Activated gamma-delta T cell treated with anti-CD3 and anti-CD28 coated beads, Interleukin-2, amount 50 U/mL, for 16 hours (primary cell): ENCODE measurements around the gene BCKDHB.
A peak's percentile ranks its signal among the peaks of the same experiment; 100 is the strongest.

ENCODE experiments used
- DNase-seq: peaks from one replicate; pipeline ENCODE4 v3.0.0-alpha.2; 2020; ENCODE audit warnings: low read depth

BCKDHB gene

GRCh38 chr6:80331522-80331921 is 225.1 kb downstream of the BCKDHB start:
- no peak for DNase-seq

DNA sequence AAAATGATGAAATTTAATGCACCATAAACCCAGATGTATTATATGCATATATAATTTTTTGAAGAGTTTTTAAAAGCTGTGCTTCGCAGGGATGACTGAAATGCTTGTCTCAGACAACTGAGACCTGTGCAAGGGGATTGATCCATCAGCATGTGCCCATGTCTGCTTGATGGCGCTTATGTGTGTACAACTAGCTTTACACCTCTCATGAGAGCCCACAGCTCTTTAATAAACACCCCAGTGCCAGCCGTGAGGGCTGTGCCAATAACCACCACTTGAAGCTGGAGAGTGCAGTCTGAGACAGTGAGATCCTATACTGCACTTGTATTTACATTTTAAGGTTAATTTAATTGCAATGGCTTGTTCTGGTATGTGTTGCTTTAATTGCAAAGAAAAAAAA is 225.5 kb downstream of the BCKDHB start:
- DNase-seq, result no peak

DNA sequence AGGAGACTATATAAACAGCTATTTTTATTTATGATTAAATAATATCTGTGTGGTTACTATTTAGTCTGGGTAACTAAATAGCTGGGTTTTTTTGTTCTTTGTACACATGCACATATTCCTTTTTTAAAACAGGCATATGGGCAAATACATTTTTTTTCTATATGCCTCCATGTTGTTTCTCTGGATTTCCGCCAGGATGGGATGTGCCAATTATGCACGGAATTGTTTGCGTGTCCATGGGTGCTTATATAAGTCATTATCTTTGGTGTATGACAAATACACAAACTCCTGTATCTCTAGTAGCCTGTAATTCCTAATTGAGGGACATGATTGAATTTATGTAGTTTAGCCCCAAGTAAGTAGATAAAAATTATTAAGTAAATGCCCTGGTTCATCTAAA is 226.9 kb downstream of the BCKDHB start:
- DNase-seq, result no peak

DNA sequence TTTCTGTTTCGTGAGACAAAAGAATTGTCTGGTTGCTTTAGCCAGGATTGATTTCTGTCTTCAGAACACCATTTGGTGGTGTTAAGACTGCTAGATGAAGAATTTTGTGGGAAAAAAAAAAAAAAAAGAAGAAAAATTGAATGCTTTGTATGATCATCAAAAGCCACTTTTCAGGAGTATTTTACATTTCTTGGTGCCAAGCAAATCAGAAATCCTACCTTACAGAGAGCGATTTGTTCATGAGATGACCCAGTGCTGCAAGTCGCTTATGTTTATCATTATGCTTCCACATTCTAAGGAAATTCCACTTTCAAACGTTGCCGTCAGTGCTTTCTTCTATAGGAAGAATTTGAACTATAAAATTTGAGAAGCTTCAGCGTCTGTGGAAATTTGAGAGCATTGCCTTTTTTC is 228.7 kb downstream of the BCKDHB start:
- DNase-seq, result no peak

DNA sequence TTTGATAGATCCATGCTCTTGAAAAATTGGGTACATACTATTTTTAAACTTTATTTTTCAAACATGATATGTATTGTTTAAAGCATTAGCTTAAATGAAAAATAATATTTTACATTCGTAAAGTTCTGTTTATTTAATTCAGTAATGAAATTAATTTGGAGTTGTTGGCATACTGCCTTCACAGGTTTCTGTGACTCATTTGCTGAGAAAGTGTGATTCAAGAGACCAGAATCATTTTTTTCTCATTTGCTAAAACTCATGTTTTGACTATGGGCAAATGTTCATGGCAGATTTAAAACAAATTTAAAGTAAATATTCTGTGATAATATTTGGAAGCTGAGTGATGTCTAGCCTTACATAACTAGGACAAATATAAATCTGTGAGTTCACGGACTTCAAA is 230.4 kb downstream of the BCKDHB start:
- DNase-seq, result no peak

GRCh38 chr6:80338201-80338836 is 231.8 kb downstream of the BCKDHB start:
- DNase-seq, result peak; percentile 25

- DNase-seq, result no peak
Observed at GRCh38 chr6:80339421-80339820, 232.9 kb downstream of the BCKDHB start.

- DNase-seq, result no peak
Observed at GRCh38 chr6:80340280-80340679, 233.8 kb downstream of the BCKDHB start.

DNA sequence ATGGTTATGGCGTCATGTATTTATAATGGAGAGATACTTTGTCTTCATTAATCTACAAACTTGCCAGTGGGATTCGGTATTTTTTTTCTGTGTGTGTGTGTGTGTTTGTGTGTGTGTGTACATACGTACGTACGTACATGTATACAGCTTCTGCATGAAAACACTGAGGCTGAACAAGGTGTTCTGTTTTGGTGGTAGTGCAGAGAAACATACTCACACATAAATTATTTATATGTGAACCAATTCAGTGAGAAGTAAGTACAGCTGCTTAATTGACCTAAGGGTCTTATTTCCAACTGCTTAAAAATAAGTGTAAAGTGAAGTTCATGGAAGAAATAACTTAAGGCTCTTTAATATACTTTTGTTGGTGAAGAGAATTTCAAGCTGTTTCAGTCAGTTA is 234.2 kb downstream of the BCKDHB start:
- DNase-seq, result no peak

DNA sequence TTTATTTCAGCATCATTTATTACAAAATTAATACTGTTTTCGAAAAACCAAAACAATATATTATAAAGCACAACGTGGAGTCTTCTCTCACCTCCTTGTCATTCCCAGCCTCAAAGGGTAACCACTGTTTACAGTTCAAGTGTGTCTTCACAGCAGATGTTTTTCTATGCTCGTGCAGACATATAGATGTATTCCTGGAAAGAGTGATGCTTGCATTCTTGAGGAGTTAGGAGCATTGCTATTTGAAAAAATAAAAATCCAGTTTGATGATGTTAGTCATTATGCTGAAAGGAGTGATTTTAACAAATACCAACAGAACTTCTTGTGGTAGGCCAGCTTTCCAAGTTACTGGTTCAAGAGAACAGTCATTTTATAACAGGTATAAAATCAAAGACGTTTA is 234.9 kb downstream of the BCKDHB start:
- no peak for DNase-seq

GRCh38 chr6:80343511-80343910 is 237.0 kb downstream of the BCKDHB start:
- DNase-seq, result no peak

DNA sequence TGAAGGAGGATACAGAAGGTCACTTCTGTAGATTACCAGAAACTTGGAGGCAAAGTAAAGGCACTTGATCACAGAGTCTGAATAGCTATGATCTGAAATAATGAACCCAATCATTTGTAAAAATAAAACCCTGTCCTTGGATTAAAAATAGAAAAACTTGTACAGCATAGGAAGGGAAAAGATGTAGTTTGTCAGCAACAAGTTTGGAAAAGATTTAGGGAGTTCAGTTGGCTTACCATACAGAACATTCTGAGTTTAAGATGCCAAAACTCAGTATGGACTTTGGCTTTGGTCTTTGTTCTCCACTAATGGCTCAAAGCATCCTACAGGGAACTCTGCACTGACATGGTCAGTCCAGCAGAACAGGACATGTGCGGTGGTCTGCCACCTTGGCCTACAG is 240.6 kb downstream of the BCKDHB start:
- DNase-seq, result no peak

GRCh38 chr6:80348263-80348662 is 241.8 kb downstream of the BCKDHB start:
- DNase-seq, result no peak

DNA sequence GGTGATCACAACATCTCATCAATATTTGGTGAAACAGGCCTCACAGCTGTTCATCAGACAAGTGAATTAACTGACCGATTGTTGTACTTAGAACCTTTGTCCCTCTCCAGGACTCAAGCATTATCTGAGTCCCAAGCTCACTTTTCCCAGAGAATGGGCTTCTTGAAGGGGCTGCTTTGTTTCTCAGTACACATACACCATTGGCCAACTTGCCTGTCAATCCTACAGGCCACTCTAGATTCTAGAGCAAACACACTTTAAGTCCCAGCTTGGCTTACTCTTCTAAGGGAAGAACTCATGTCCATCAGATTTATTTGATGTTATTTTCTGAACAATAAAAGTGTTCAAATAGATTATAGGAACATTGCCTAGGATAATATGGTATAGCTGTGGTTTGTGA is 249.5 kb downstream of the BCKDHB start:
- DNase-seq, result no peak

DNA sequence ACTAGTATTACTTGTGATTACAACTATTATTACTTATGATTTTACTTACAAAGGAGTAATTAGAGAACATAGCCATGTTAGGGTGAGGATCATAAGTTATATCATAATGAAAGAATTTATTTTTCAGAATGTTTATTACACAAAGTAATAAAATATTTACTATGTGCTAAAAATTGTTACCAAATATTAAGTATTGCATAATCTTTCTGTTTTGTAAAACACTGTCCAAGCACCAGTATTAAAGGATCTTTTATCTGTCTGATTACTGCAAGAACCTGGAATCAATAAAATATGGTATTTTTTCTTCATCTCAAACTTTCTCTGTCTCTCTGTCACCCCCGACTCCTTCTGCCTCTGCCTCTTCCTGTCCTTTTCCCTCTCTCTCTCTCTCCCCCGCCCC is 250.1 kb downstream of the BCKDHB start:
- no peak for DNase-seq

DNA sequence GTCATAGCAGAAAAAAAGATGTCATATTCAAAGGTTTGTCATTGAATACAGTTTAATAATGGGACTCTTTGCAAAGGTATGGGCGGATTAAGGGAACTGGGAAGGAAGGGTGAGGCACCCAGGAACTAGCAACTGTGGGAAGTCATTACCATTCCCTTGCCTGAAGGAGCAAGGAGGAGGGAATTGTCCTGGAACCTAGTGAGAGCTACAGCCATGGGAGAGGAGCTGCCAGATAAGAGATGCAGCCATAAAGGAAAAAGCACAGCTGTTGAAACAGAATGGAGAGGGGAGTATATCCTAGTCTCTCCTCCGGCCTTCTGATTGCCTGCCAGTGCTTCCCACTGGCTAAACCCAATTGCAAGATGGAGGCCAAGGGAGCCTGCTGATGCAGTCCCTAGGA is 250.6 kb downstream of the BCKDHB start:
- no peak for DNase-seq

DNA sequence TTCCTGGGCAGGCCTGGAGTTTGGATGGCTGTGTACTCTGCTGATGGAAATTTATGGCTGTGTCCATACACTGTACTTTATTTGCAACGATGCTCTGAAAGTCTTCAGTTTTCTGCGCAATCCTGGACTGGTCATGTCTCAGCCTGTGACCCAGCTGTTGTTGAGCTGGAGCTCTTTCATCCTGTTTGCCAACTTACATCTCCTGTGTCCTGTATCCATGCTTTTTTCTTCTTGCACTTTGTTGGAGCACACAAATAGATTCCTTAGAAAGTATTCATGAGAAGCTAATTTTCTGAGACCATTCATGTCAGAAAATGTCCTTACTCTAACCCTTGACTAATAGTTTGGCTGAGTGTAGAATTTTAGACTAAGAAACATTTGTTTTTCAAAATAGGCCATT is 251.2 kb downstream of the BCKDHB start:
- no peak for DNase-seq

DNA sequence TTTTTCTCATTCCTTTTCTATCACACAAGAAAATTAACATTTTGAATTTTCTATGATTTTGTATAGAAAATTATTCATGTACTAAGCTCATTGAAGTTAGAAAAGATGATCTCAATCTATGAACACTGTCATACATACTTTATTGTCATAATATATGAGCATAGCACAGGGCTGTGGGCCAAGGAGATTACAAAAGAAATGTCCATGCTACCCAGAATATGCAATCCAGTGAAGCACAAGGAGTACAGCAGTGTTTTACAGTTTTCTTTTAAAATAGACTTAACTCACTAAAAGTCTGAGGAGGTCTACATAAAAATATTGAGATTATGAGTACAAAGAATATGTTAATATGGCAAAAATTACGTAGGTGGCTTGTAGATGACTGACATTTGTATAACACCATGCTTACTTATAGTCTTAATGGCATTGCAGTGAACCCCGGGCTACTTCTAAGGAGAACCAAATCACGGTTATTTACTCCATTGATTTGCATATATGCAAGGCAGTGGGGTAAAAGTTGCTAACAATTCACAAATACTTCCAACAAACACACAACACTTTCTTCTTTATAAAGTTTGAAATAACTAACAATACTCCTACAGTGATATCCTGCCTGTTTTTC is 257.1 kb downstream of the BCKDHB start:
- no peak for DNase-seq

GRCh38 chr6:80364149-80364548 is 257.7 kb downstream of the BCKDHB start:
- DNase-seq, result no peak

DNA sequence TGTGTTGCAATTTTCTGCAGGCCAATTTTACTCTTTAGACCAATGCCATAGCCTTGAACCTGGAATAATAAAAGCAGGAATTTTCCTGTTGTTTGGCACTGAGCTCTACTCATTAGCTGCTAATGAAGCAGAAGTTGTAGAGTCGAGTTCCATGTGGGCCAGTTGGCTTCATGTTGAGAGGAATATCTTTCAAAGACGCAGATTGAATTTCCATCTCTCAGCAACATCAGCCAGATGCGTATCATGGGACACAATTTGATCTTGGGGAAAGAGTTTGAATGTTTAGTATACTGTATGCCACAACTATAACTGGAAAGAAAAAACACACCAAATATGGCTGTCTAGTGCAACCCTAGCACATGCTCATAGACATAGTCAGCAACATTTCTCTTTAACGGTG is 259.6 kb downstream of the BCKDHB start:
- DNase-seq, result no peak

GRCh38 chr6:80366714-80367113 is 260.2 kb downstream of the BCKDHB start:
- no peak for DNase-seq

- no peak for DNase-seq
Observed at GRCh38 chr6:80376411-80376810, 269.9 kb downstream of the BCKDHB start.

- no peak for DNase-seq
Observed at GRCh38 chr6:80380566-80380965, 274.1 kb downstream of the BCKDHB start.

DNA sequence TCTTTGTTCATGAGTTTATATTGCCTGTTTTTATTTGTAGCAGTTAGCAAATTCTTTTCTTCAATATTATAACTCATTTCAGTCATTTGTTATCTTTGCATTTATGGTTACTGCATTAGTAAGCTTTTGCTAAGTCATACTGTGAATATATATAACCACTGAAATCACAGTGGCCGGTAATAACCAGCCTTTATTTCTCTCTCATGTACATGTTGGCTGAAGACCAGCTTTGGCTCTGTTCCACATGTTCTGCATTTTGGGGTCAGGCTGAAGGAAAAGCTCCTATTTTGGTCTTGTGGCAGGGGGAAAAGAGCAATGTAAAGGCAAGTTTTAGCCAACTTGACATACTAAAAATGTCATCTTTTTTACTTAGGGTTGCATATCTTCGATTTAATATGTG is 276.3 kb downstream of the BCKDHB start:
- DNase-seq, result no peak
